ENCODE data around the gene ADRM1.

Gene ADRM1

DNA sequence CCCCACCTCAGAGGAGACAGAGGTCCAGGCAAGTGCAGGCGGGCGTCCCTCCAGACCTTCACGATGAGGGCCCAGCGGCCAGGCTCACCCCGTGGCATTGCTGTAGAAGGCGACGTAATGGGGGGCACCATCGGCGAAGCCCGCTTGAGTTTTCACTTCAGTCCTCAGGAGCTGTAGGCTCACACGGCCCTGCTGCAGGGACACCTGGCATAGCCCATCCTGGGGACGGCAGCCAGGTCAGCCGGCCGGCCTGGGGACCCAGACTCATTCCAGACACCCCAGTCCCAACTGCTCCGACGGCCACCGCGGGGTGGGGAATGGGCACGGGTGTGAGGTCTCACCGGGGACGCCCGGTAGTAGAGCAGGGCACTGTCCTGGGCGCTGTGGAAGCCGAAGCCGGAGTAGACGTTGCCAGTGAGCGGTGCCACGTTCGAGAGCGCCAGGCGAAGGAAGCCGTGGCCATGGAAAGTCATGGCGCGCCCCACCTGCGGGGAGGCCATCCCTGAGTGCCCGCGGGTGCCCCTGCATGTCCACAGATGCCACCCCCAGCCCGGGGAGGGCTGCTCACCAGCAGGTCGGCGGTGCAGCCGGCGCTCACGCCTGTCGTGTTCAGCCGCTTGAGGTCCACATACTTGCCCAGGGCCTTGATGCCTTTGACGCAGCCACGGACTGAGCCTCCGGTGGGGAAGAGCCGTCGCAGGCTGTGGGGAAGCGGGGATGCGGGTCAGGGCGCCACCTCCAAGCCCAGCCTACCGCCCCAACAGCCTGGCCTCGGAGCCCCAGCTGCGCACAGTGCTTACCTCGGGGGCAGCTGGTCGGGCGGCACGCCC is 9.2 kb downstream of the ADRM1 start:
- H2AFZ ChIP-seq (ENCODE audit: low read depth, low read length) = no peak overlapping the region
- 0 out of 2 replicates have a peak, but pooled peaks cover 3% of the 10 kb centered on the region for H4K20me1 ChIP-seq (ENCODE audit: insufficient read depth, low read length)
- H3K36me3 ChIP-seq (replicated peaks; ENCODE audit: low read depth, low read length) = peaks cover 20% of the 10 kb centered on the region
- no peak overlapping the region for H3K9ac ChIP-seq (ENCODE audit: low read length)
- H3K27ac ChIP-seq (ENCODE audit: low read length) = no peak overlapping the region
- no peak for TF ChIP-seq EZH2phosphoT487 (IDR thresholded peaks at IDR 0.05; ENCODE audit: low read depth)
- TF ChIP-seq CTCF (IDR thresholded peaks at IDR 0.05; ENCODE audit: low read depth, low read length) = no peak
- H3K4me1 ChIP-seq (ENCODE audit: low read length) = no peaks in the 10 kb centered on the region
- no peaks in the 10 kb centered on the region for H3K27me3 ChIP-seq (ENCODE audit: low read depth, low read length)
- H3K4me3 ChIP-seq (ENCODE audit: low read length) = no peak overlapping the region
- H3K9me3 ChIP-seq (ENCODE audit: insufficient read depth, low read length) = no peaks in the 10 kb centered on the region
- H3K79me2 ChIP-seq (ENCODE audit: low read length) = no peaks in the 10 kb centered on the region
- H3K4me2 ChIP-seq (ENCODE audit: low read length) = no peak overlapping the region

- no peak overlapping the region for H2AFZ ChIP-seq (ENCODE audit: low read depth, low read length)
- H3K9ac ChIP-seq (ENCODE audit: low read length) = no peak overlapping the region
- H3K4me1 ChIP-seq (ENCODE audit: low read length) = no peaks in the 10 kb centered on the region
- no peak overlapping the region for H3K27ac ChIP-seq (ENCODE audit: low read length)
- no peaks in the 10 kb centered on the region for H3K9me3 ChIP-seq (ENCODE audit: insufficient read depth, low read length)
- H3K4me2 ChIP-seq (ENCODE audit: low read length) = no peak overlapping the region
- H3K79me2 ChIP-seq (ENCODE audit: low read length) = no peaks in the 10 kb centered on the region
- TF ChIP-seq CTCF (IDR thresholded peaks at IDR 0.05; ENCODE audit: low read depth, low read length) = no peak
- TF ChIP-seq EZH2phosphoT487 (IDR thresholded peaks at IDR 0.05; ENCODE audit: low read depth) = no peak
- H3K36me3 ChIP-seq (replicated peaks; ENCODE audit: low read depth, low read length) = peaks cover 20% of the 10 kb centered on the region
- H4K20me1 ChIP-seq (ENCODE audit: insufficient read depth, low read length) = 0 out of 2 replicates have a peak, but pooled peaks cover 3% of the 10 kb centered on the region
- no peak overlapping the region for H3K4me3 ChIP-seq (ENCODE audit: low read length)
- H3K27me3 ChIP-seq (ENCODE audit: low read depth, low read length) = no peaks in the 10 kb centered on the region
Observed at GRCh38 chr20:62312662-62312977, 9.8 kb downstream of the ADRM1 start.

GRCh38 chr20:62313021-62313420 is 10.2 kb downstream of the ADRM1 start:
- no peak overlapping the region for H3K9ac ChIP-seq (ENCODE audit: low read length)
- H3K36me3 ChIP-seq (replicated peaks; ENCODE audit: low read depth, low read length) = peaks cover 16% of the 10 kb centered on the region
- TF ChIP-seq EZH2phosphoT487 (IDR thresholded peaks at IDR 0.05; ENCODE audit: low read depth) = no peak
- no peak for TF ChIP-seq CTCF (IDR thresholded peaks at IDR 0.05; ENCODE audit: low read depth, low read length)
- H3K27ac ChIP-seq (ENCODE audit: low read length) = no peak overlapping the region
- H3K9me3 ChIP-seq (ENCODE audit: insufficient read depth, low read length) = no peaks in the 10 kb centered on the region
- H3K4me3 ChIP-seq (ENCODE audit: low read length) = no peak overlapping the region
- no peak overlapping the region for H2AFZ ChIP-seq (ENCODE audit: low read depth, low read length)
- no peaks in the 10 kb centered on the region for H3K4me1 ChIP-seq (ENCODE audit: low read length)
- H3K79me2 ChIP-seq (ENCODE audit: low read length) = no peaks in the 10 kb centered on the region
- H4K20me1 ChIP-seq (ENCODE audit: insufficient read depth, low read length) = 0 out of 2 replicates have a peak, but pooled peaks cover 3% of the 10 kb centered on the region
- no peak overlapping the region for H3K4me2 ChIP-seq (ENCODE audit: low read length)
- no peaks in the 10 kb centered on the region for H3K27me3 ChIP-seq (ENCODE audit: low read depth, low read length)

- no peak overlapping the region for H3K27ac ChIP-seq (ENCODE audit: low read length)
- no peaks in the 10 kb centered on the region for H3K9me3 ChIP-seq (ENCODE audit: insufficient read depth, low read length)
- H3K9ac ChIP-seq (ENCODE audit: low read length) = no peak overlapping the region
- H4K20me1 ChIP-seq (ENCODE audit: insufficient read depth, low read length) = no peaks in the 10 kb centered on the region
- no peaks in the 10 kb centered on the region for H3K79me2 ChIP-seq (ENCODE audit: low read length)
- no peak overlapping the region for H3K4me2 ChIP-seq (ENCODE audit: low read length)
- H2AFZ ChIP-seq (ENCODE audit: low read depth, low read length) = no peak overlapping the region
- no peaks in the 10 kb centered on the region for H3K4me1 ChIP-seq (ENCODE audit: low read length)
- H3K4me3 ChIP-seq (ENCODE audit: low read length) = no peak overlapping the region
- H3K36me3 ChIP-seq (replicated peaks; ENCODE audit: low read depth, low read length) = peaks cover 11% of the 10 kb centered on the region
- no peak for TF ChIP-seq CTCF (IDR thresholded peaks at IDR 0.05; ENCODE audit: low read depth, low read length)
- no peak for TF ChIP-seq EZH2phosphoT487 (IDR thresholded peaks at IDR 0.05; ENCODE audit: low read depth)
- no peaks in the 10 kb centered on the region for H3K27me3 ChIP-seq (ENCODE audit: low read depth, low read length)
Observed at GRCh38 chr20:62313460-62314338, 10.9 kb downstream of the ADRM1 start.

Data from OCI-LY3 (cell line).